ENCODE data around the gene GALNT15.

Gene GALNT15, protein sequence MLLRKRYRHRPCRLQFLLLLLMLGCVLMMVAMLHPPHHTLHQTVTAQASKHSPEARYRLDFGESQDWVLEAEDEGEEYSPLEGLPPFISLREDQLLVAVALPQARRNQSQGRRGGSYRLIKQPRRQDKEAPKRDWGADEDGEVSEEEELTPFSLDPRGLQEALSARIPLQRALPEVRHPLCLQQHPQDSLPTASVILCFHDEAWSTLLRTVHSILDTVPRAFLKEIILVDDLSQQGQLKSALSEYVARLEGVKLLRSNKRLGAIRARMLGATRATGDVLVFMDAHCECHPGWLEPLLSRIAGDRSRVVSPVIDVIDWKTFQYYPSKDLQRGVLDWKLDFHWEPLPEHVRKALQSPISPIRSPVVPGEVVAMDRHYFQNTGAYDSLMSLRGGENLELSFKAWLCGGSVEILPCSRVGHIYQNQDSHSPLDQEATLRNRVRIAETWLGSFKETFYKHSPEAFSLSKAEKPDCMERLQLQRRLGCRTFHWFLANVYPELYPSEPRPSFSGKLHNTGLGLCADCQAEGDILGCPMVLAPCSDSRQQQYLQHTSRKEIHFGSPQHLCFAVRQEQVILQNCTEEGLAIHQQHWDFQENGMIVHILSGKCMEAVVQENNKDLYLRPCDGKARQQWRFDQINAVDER

GRCh38 chr3:16174389-16174788 lies at the start of gene GALNT15:
Gene GALNT15, plus strand, starts transcription at chr3:16174680. Its CDS starts 472 bp downstream, at chr3:16175152.
- peak; percentile 89 for DNase-seq (ENCODE audit: low spot score)

GRCh38 chr3:16126634-16127033 lies 47.8 kb upstream of the GALNT15 start:
- no peak for DNase-seq (ENCODE audit: low spot score)

DNA sequence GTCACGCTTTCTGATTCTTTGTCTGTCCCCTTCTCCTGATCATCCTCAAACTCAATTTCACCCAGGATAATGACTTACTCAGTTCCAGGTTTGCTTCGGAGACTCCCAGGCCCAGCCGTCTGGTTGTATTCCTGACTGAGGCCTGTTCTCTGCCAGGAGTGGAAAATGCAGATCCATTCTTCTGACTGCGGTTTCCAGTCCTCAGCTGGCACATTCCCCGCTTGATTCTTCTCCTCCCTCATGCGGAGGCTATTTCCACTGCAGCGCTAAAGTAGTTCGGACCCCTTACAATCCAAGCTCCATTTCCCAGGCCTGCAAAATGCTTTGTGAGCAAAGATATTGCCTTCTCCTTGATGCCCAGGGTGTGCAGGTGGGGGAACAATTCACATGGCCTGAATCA lies 47.2 kb upstream of the GALNT15 start:
- DNase-seq (ENCODE audit: low spot score), result peak; percentile 58

DNA sequence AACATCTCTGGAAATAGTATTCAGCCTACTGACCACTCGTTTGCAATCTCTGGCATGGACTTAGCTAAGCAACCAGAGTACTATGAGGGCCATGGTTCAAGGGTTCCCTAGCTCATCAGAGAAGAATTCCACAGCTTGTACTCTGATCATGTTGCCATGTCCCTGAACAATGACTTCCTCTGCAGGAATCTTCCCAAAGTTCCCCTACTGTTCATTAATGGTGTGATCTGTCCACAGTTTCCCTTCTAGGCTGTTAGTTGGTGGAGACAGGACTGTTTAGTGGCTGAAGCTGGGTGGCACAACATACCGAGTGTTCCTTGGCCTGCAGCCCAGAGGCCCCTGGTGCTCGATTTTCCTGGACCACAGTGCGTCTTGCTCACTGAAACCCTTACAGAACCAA lies 44.4 kb upstream of the GALNT15 start:
- DNase-seq (ENCODE audit: low spot score), result peak; percentile 65

DNA sequence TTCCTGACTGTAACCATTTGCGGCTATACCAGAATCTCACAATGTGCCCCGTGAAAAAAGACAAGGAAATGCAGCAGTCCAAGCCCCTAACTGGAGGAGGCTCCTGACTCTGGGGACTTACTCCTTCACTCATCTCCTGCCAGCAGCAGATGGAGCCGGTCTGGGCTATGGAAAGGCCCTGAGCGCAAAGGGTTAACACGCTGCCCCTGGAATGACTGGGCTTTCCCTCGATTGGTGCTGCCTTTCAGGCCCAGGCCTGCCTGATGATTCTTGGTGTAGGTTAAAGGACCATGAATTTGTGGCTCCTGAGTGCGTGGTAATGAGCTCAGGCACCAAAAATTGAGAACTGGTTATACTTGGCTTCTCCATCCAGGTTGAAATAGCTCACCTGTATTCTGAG lies 42.3 kb upstream of the GALNT15 start:
- DNase-seq (ENCODE audit: low spot score), result no peak

GRCh38 chr3:16132928-16133327 lies 41.6 kb upstream of the GALNT15 start:
- no peak for DNase-seq (ENCODE audit: low spot score)

GRCh38 chr3:16134173-16134928 lies 40.1 kb upstream of the GALNT15 start:
- DNase-seq (ENCODE audit: low spot score), result no peak

- peak; percentile 36 for DNase-seq (ENCODE audit: low spot score)
Measured at GRCh38 chr3:16136055-16136454, 38.4 kb upstream of the GALNT15 start.

DNA sequence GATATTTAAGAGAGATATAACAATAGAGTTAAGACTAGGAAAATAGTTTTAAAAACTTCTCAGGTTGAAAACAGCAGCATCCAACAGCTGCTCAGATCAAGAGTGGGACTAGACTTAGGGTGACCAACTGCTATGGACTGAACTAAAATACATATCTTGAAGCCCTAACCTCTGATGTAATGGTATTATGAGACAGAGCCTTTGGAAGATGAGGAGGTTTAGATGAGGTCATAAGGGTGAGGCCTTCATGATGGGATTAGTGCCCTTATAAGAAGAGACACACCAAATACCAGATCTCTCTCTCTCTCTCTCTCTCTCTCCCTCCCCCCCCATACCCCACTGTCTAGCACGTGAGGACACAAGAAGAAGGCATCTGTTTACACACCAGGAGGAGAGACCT lies 37.4 kb upstream of the GALNT15 start:
- no peak for DNase-seq (ENCODE audit: low spot score)

DNA sequence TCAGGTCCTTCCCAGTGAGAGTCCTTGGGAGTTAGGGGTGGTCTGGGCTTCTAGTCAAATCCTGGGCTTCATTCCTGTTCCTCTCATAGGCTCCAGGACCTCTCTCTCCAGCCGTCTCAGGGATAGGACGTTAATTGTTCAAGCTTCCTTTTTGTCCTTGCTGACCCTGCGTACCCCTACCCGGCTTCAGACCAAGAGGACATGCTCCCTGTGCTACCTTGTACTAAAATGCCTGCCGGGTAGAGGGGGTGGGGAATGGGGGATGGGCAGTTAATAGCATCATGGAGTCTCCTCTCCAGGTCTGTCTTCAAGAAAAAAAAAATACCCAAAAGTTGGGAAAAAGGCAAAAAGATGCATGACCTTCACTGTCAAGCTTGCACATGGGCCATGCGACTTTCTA lies 36.5 kb upstream of the GALNT15 start:
- DNase-seq (ENCODE audit: low spot score), result no peak

- peak; percentile 49 for DNase-seq (ENCODE audit: low spot score)
Measured at GRCh38 chr3:16140116-16140893, 34.2 kb upstream of the GALNT15 start.

GRCh38 chr3:16140894-16141285 lies 33.6 kb upstream of the GALNT15 start:
- no peak for DNase-seq (ENCODE audit: low spot score)

GRCh38 chr3:16142350-16143025 lies 32.0 kb upstream of the GALNT15 start:
- DNase-seq (ENCODE audit: low spot score), result no peak

DNA sequence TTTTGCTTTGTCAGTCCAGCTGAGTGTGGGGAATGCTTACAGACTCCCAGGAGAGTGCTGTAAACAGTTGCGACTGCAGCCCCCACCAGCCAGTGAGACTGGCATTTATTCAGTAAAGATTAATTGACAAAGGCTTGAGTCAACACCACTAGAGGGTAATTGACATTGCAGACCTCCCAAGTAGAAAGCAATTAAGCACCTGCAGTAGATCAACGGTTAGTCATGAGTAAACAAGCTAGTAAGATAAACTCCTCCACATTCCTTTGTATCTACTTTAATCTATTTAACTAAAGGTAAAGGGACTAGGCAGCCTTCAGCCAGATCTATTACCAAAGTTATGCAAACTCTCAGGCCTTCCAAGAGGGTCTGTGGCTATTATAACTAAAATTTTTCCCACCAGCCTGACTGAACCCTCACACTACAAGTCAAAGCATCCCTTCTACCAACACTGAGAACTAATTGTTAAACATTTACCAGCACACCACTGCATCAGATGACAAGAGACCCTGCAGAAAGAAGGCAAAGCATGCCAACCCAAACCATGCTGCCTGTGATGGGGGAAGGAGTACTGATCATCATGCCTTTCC lies 30.5 kb upstream of the GALNT15 start:
- DNase-seq (ENCODE audit: low spot score), result no peak

GRCh38 chr3:16145176-16145575 lies 29.3 kb upstream of the GALNT15 start:
- no peak for DNase-seq (ENCODE audit: low spot score)

DNA sequence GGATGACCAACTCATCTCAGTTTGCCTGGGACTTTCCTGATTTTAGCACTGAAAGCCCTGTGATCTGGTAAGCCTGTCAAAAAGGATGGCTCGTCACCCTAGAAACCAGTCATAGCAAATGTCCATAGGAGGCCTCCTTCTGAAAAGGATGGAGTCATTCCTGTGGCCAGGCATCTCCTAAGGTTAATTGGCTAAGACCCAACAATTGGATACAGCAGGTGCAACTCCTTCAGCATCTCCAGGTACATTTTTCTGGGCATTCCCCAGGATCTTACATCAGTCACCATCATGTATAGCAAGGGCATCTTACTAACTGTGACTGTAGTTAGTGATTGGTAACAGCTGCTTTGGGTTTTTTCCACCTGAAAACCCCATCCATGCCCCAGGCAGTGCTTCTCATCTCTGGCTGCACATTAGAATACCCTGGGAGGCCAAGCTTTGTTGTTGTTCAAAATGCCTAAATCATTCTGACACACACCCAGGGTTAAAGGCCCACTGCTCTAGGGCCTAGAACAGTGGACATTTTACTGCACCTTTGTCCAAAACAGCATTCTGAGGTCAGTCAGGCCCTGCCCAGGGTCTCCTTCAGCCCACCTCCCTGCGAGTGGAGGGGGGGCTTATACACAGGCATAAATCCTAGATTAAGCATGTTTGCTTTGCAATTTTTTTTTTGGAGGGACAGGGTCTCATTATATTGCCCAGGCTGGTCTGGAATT lies 28.3 kb upstream of the GALNT15 start:
- DNase-seq (ENCODE audit: low spot score), result no peak

DNA sequence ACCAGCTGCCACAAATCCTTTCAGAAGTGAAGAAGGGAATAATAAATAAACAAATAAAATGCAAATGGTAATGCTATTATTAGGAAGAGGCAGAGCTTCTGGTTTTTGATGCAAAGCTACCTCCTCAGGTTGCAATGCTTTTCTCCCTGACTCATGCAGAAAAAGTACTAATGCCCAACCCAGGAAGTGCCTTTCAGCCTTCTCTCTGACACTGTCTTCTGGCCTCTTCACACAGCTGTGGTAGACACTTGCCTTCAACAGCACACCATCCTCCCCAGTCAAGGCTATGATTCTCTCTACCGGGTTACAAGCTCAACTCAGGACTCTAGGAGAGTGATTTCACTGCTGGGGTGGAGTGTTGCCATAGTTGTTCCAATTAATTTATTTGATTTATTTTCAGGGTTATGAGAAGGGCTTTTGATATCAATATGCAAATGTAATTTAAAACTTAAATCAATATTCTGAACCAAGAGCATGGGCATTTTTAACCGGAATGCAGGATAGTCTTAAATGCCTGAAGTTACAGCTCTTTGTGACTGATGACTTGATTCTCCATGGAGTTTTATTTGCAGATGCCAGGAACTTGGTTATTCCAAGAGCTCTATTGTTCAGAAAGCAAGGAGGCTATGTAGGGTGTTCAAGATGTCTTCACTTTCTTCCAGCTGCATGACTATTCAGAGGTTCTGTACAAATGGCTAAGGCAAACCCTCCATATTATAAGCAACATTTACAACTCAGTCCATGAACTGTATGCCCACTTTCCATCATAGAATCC lies 27.1 kb upstream of the GALNT15 start:
- no peak for DNase-seq (ENCODE audit: low spot score)

DNA sequence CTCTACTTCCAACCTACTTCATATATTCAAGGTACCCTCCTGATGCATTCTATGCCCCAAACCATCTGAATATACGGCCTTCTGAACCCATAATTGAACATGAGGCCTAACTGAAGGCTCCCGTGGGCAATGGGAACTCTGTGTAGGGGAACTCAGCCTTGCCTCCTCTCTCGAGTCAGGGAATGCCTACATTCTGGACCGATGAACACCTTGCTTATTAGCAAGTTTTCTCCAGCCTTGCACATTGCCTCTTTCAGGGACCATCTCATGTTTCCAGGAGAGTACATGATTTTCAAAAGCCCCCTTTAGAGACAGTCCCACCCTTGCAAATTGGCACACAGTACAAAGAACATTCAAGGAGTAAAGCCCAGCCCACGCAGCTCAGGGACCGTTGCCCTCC lies 26.3 kb upstream of the GALNT15 start:
- no peak for DNase-seq (ENCODE audit: low spot score)

DNA sequence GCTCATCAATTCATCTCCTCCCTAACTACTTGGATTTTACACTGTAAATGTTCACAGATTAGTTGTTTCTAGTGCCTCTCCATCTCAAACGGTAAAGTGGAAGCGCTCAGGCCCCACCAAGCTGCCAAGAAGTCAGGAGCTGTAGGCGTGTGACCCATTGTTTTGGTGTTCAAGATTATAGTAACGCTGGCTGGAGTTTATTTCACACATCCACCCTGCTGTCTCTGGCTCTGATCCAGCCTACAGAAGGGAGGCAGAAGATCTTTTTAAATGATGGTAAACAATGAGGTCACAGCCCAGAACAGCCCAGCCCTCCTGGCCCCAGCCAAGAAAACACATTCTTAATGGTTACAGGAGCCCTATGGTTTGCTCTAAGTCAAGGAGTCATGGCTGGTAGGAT lies 25.7 kb upstream of the GALNT15 start:
- DNase-seq (ENCODE audit: low spot score), result peak; percentile 80

DNA sequence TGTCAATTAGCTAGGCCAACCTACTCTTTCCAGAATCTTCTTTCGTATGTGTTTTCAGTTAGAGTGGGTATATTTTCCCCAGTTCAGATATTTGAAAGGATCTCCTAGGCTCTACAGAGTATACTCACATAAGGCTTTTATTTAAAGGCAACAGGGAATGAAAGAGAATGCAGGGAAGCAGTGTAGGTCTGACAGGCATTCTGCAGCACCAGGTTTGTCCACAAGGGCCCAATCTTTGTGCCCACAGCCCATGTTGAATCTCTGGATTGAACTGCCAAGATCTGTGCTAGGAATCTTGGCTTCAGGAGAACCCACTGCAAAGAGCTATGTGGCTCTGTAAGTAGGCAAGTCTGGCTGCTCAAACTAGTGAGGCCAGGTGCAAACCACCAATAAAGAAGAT lies 24.2 kb upstream of the GALNT15 start:
- no peak for DNase-seq (ENCODE audit: low spot score)
